Activated CD8-positive, alpha-beta T cell treated with anti-CD3 and anti-CD28 coated beads, Interleukin-2, amount 10 ng/mL, durations not matched to agents 7 days and 5 days (primary cell): ENCODE measurements around the gene DCANP1. TPM values are rescaled to one million over a fixed set of nuclear protein-coding genes. Genes with fewer than 3 reads are reported as not detected.

Source experiments
- ATAC-seq: fragments of 150-1000 bp; cut with Tn5 transposase; one replicate; pipeline ENCODE4 v1.10.0; 2021; ENCODE audit warnings: moderate library complexity
- CTCF ChIA-PET: fragments of 350-600 bp; sonication (Branson Sonifier 250); formaldehyde crosslinking; loops from one replicate; lab custom pipeline; 2021; ENCODE audit warnings: antibody characterized with exemption; lab: Charles Lee
- POLR2A ChIA-PET: fragments of 350-600 bp; sonication (Branson Sonifier 250); formaldehyde crosslinking; loops from one replicate; lab custom pipeline; 2021; ENCODE audit warnings: antibody characterized with exemption; lab: Charles Lee
- DNase-seq: peaks from one replicate; pipeline ENCODE4 v3.0.0-alpha.2; 2020
- H3K27ac Mint-ChIP-seq: one replicate; pipeline ENCODE4 v1.8.0; 2021; ENCODE audit warnings: mild to moderate bottlenecking, mixed read lengths
- H3K27me3 Mint-ChIP-seq: one replicate; pipeline ENCODE4 v1.8.0; 2021; ENCODE audit warnings: low read depth, mixed read lengths
- H3K36me3 Mint-ChIP-seq: one replicate; pipeline ENCODE4 v1.8.0; 2021; ENCODE audit warnings: low read depth, mixed read lengths
- H3K4me1 Mint-ChIP-seq: one replicate; pipeline ENCODE4 v1.8.0; 2021; ENCODE audit warnings: low read depth, mixed read lengths
- H3K4me3 Mint-ChIP-seq: one replicate; pipeline ENCODE4 v1.8.0; 2021; ENCODE audit warnings: mild to moderate bottlenecking, mixed read lengths
- H3K9me3 Mint-ChIP-seq: one replicate; pipeline ENCODE4 v1.8.0; 2022; ENCODE audit warnings: mixed read lengths; ENCODE audit not compliant: insufficient read depth
- total RNA-seq, 2 experiments: library from RNA; stranded (reverse); gene quantifications; one replicate each; pipeline ENCODE4 v1.2.3, GENCODE V29; 2021

Gene DCANP1
- total RNA-seq, 2 experiments from 2014 or later: not detected

GRCh38 chr5:135462304-135462703, 15.2 kb upstream of the DCANP1 start:
- CTCF ChIA-PET: interaction anchor here (0.7 to 14.2 kb wide), 18 partner anchors 12 to 549 kb away, joined by 3 to 553 read pairs (median 4); partner anchors contain the start of gene DCANP1
- no peaks in the 10 kb centered on the region for H3K9me3 Mint-ChIP-seq
- no peaks in the 10 kb centered on the region for H3K36me3 Mint-ChIP-seq
- POLR2A ChIA-PET: no interaction called here
- DNase-seq (peak; percentile 82), ATAC-seq (peak; percentile 83)
- H3K4me3 Mint-ChIP-seq: no peak overlapping the region
- H3K4me1 Mint-ChIP-seq: peaks cover 5% of the 10 kb centered on the region
- H3K27ac Mint-ChIP-seq: no peak overlapping the region
- peaks cover 30% of the 10 kb centered on the region for H3K27me3 Mint-ChIP-seq

GRCh38 chr5:135461481-135462151, 14.5 kb upstream of the DCANP1 start:
- H3K36me3 Mint-ChIP-seq: no peaks in the 10 kb centered on the region
- no peak overlapping the region for H3K4me3 Mint-ChIP-seq
- H3K9me3 Mint-ChIP-seq: no peaks in the 10 kb centered on the region
- ChIA-PET POLR2A (no interaction called here), CTCF (interaction anchor here (0.8 to 14.2 kb wide), 15 partner anchors 8 to 369 kb away, joined by 3 to 553 read pairs (median 4); no protein-coding TSS in a partner anchor)
- ATAC-seq: no peak
- H3K4me1 Mint-ChIP-seq: peaks cover 5% of the 10 kb centered on the region
- peaks cover 33% of the 10 kb centered on the region for H3K27me3 Mint-ChIP-seq
- H3K27ac Mint-ChIP-seq: no peak overlapping the region
- DNase-seq: no peak

- Mint-ChIP-seq H3K9me3 (no peaks in the 10 kb centered on the region), H3K27me3 (peaks cover 30% of the 10 kb centered on the region), H3K36me3 (no peaks in the 10 kb centered on the region), H3K4me3 (no peak overlapping the region), H3K27ac (no peak overlapping the region), H3K4me1 (no peaks in the 10 kb centered on the region)
- DNase-seq (no peak), ATAC-seq (no peak)
- CTCF ChIA-PET: interaction anchor here (0.7 to 14.2 kb wide), 5 partner anchors 8 to 98 kb away, joined by 3 to 553 read pairs (median 3); partner anchors contain the start of gene TIFAB
- POLR2A ChIA-PET: no interaction called here
Observed at GRCh38 chr5:135460246-135461033, 13.3 kb upstream of the DCANP1 start.

GRCh38 chr5:135458921-135459331, 11.8 kb upstream of the DCANP1 start:
- peaks cover 25% of the 10 kb centered on the region for H3K27me3 Mint-ChIP-seq
- POLR2A ChIA-PET: no interaction called here
- H3K4me1 Mint-ChIP-seq: no peaks in the 10 kb centered on the region
- no peak overlapping the region for H3K4me3 Mint-ChIP-seq
- H3K27ac Mint-ChIP-seq: no peak overlapping the region
- H3K9me3 Mint-ChIP-seq: no peaks in the 10 kb centered on the region
- no peaks in the 10 kb centered on the region for H3K36me3 Mint-ChIP-seq
- CTCF ChIA-PET: interaction anchor here (0.6 to 14.2 kb wide), 5 partner anchors 11 to 99 kb away, joined by 3 to 553 read pairs (median 13); partner anchors contain the start of gene DCANP1
- no peak for DNase-seq
- ATAC-seq: no peak

- DNase-seq (no peak), ATAC-seq (no peak)
- H3K9me3 Mint-ChIP-seq: no peaks in the 10 kb centered on the region
- ChIA-PET POLR2A (no interaction called here), CTCF (interaction anchor here (0.6 to 14.2 kb wide), 9 partner anchors 8 to 100 kb away, joined by 3 to 553 read pairs (median 10); partner anchors contain the start of gene DCANP1)
- H3K27ac Mint-ChIP-seq: no peak overlapping the region
- no peaks in the 10 kb centered on the region for H3K4me1 Mint-ChIP-seq
- peaks cover 20% of the 10 kb centered on the region for H3K27me3 Mint-ChIP-seq
- no peak overlapping the region for H3K4me3 Mint-ChIP-seq
- no peaks in the 10 kb centered on the region for H3K36me3 Mint-ChIP-seq
Observed at GRCh38 chr5:135458356-135458755, 11.2 kb upstream of the DCANP1 start.

- peak; percentile 77 for DNase-seq
- Mint-ChIP-seq H3K36me3 (no peaks in the 10 kb centered on the region), H3K4me1 (no peaks in the 10 kb centered on the region), H3K9me3 (no peaks in the 10 kb centered on the region), H3K4me3 (no peak overlapping the region), H3K27me3 (peaks cover 24% of the 10 kb centered on the region), H3K27ac (no peak overlapping the region)
- peak; percentile 75 for ATAC-seq
- ChIA-PET CTCF (interaction anchor here (0.6 to 14.2 kb wide), 20 partner anchors 9 to 379 kb away, joined by 3 to 553 read pairs (median 4); partner anchors contain the start of gene DCANP1), POLR2A (no interaction called here)
Observed at GRCh38 chr5:135457424-135458071, 10.4 kb upstream of the DCANP1 start.

GRCh38 chr5:135456238-135457099, 9.3 kb upstream of the DCANP1 start:
- ATAC-seq (no peak), DNase-seq (no peak)
- ChIA-PET POLR2A (no interaction called here), CTCF (interaction anchor here (0.9 to 14.2 kb wide), 10 partner anchors 10 to 121 kb away, joined by 3 to 553 read pairs (median 6); no protein-coding TSS in a partner anchor)
- Mint-ChIP-seq H3K27ac (no peak overlapping the region), H3K4me1 (no peaks in the 10 kb centered on the region), H3K9me3 (no peaks in the 10 kb centered on the region), H3K4me3 (no peak overlapping the region), H3K27me3 (peaks cover 24% of the 10 kb centered on the region), H3K36me3 (no peaks in the 10 kb centered on the region)

GRCh38 chr5:135455876-135456237, 8.7 kb upstream of the DCANP1 start:
- ATAC-seq: no peak
- Mint-ChIP-seq H3K36me3 (no peaks in the 10 kb centered on the region), H3K9me3 (no peaks in the 10 kb centered on the region), H3K4me3 (no peak overlapping the region), H3K27me3 (peaks cover 22% of the 10 kb centered on the region), H3K27ac (no peak overlapping the region), H3K4me1 (no peaks in the 10 kb centered on the region)
- ChIA-PET CTCF (interaction anchor here (1.5 to 14.2 kb wide), 2 partner anchors 30 to 102 kb away, joined by 5 to 553 read pairs; no protein-coding TSS in a partner anchor), POLR2A (no interaction called here)
- DNase-seq: no peak

- Mint-ChIP-seq H3K9me3 (no peaks in the 10 kb centered on the region), H3K4me3 (no peak overlapping the region), H3K27me3 (peaks cover 20% of the 10 kb centered on the region), H3K4me1 (no peaks in the 10 kb centered on the region), H3K36me3 (no peaks in the 10 kb centered on the region), H3K27ac (no peak overlapping the region)
- ATAC-seq: no peak
- no peak for DNase-seq
- ChIA-PET CTCF (interaction anchor here (1.5 to 14.2 kb wide), 2 partner anchors 29 to 103 kb away, joined by 5 to 553 read pairs; no protein-coding TSS in a partner anchor), POLR2A (no interaction called here)
Observed at GRCh38 chr5:135454946-135455345, 7.8 kb upstream of the DCANP1 start.

GRCh38 chr5:135453613-135454012, 6.5 kb upstream of the DCANP1 start:
- Mint-ChIP-seq H3K27me3 (peaks cover 20% of the 10 kb centered on the region), H3K4me1 (no peaks in the 10 kb centered on the region), H3K36me3 (no peaks in the 10 kb centered on the region), H3K27ac (no peak overlapping the region), H3K9me3 (no peaks in the 10 kb centered on the region), H3K4me3 (no peak overlapping the region)
- ATAC-seq: no peak
- POLR2A ChIA-PET: no interaction called here
- CTCF ChIA-PET: no interaction called here
- DNase-seq: no peak
